GM18505 (cell line): ENCODE data around the gene CD36.

Experiments used
- ATAC-seq: cut with Tn5 transposase; IDR thresholded peaks from one replicate; pipeline ENCODE4 v1.9.1; 2021; ENCODE audit not compliant: unreplicated experiment
- POLR2A ChIP-seq: IDR thresholded peaks from 4 replicates; pipeline ENCODE4 v1.6.1; 2011; ENCODE audit warnings: borderline replicate concordance; ENCODE audit not compliant: insufficient read depth, insufficient read length; ENCODE audit errors: extremely low read depth

The CD36 gene

GRCh38 chr7:80677629-80678028, 39.2 kb downstream of the CD36 start:
- ATAC-seq = no peak
- TF ChIP-seq POLR2A = no peak

DNA sequence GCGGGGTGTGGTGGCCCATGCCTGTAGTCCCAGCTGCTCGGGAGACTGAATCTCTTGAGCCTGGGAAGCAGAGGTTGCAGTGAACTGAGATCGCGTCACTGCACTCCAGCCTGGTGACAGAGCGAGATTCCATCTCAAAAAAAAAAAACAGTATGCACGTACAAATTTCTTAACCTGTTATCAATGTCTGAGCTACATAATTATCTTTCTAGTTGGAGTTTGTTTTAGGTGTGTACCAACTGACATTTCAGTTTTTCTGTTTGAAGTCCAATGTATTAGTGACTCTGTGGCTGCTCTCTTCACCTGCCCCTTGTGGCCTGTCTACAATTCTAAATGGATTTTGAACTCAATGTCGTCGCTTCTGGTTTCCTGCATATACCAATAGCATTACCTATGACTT, 40.3 kb downstream of the CD36 start:
- ATAC-seq = no peak
- no peak for TF ChIP-seq POLR2A

- no peak for ATAC-seq
Observed at GRCh38 chr7:80679921-80680907, 41.8 kb downstream of the CD36 start.

GRCh38 chr7:80681272-80681885, 42.9 kb downstream of the CD36 start:
- no peak for TF ChIP-seq POLR2A

More at GRCh38 chr7:80679921-80680907, 41.8 kb downstream of the CD36 start:
- TF ChIP-seq POLR2A = no peak

GRCh38 chr7:80682744-80683143, 44.3 kb downstream of the CD36 start:
- no peak for ATAC-seq
- no peak for TF ChIP-seq POLR2A

More at GRCh38 chr7:80681272-80681885, 42.9 kb downstream of the CD36 start:
- peak; percentile 73 for ATAC-seq

GRCh38 chr7:80686576-80686975, 48.1 kb downstream of the CD36 start:
- no peak for ATAC-seq

GRCh38 chr7:80699045-80699638, 60.7 kb downstream of the CD36 start:
- TF ChIP-seq POLR2A = no peak
- peak; percentile 56 for ATAC-seq

More at GRCh38 chr7:80686576-80686975, 48.1 kb downstream of the CD36 start:
- TF ChIP-seq POLR2A = no peak

DNA sequence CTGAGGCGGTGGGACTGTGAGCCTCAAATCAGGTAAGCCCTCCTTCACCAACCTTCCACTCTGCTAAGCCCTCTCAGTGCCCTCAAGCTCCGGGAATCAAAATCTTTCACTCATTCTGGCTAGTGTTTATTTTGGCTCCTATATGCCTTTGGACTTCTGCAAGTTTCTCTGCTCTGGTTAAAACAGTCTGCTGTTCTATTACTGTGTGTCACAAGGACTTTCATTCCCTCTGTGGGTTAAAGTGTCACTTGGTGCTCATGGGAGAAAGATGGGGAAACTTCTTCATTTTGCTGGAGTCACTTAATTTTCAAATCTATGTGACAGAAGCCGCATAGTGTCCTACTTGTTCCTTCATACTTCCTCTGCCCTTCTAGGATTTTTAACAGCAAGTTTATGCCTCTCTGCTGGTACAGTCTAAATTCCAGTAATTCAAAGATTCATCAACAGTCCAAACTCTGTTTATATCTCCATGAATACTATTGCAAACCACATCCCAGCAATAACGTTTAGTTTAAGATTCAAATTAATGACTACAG, 61.3 kb downstream of the CD36 start:
- no peak for ATAC-seq
- TF ChIP-seq POLR2A = no peak

GRCh38 chr7:80703272-80703671, 64.8 kb downstream of the CD36 start:
- no peak for TF ChIP-seq POLR2A

GRCh38 chr7:80705130-80705781, 66.8 kb downstream of the CD36 start:
- no peak for TF ChIP-seq POLR2A
- no peak for ATAC-seq

More at GRCh38 chr7:80703272-80703671, 64.8 kb downstream of the CD36 start:
- ATAC-seq = no peak

DNA sequence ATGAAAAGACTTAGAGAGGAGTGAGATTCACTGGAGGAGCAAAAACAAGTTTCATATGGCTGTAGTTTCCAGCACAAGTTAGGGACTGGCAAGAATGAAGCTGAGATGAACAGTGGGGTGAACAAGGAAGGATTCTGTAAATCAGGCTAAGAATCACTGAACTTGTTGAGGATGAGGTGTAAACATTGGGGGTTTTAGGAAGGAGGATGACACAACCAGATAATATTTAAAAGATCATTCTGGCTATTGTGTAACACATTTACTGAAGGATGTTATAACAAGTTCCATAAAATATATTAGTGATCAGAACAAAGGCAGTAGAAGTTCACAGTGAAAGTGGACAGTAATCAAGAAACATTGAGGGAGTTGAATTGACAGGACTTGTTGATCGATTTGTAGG, 68.9 kb downstream of the CD36 start:
- TF ChIP-seq POLR2A = no peak
- ATAC-seq = no peak

DNA sequence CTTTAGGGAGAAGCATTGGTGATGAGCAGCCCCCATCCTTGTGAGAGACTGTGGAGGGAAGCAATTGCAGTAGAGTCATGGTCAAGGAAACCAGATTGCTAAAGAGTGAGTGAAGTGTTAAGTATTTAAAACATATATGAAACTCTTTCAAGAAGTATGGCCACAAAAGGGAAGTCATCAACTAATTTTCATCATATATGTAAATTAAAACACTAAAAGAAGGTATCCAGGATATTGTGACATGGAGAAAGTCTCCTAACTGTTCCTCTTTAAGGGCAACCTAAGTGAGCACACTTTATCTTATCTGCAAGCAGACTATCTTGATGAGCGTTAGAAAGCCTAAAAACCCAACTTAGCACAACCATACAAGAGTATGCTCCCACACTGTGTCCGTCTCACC, 69.7 kb downstream of the CD36 start:
- ATAC-seq = no peak

DNA sequence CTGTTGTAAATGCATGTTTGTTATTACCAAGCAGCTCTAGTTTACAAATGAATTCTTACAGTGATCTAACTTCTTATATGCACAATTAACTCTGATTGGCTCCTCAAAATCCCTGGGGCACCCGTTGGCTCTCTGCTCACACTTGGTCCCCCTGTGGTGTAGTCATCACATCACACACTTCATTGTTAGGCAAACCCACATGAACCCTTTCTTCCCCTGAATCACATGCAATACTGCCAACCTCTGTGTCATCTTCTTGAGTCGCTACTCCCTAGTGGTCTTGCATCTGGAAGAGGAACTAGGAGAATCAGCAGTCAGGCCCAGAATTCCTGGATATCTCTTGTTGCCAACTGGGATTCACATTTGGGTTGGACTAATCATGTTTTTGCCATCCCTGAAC, 73.1 kb downstream of the CD36 start:
- no peak for TF ChIP-seq POLR2A

More for the DNA sequence above, 69.7 kb downstream of the CD36 start:
- no peak for TF ChIP-seq POLR2A

DNA sequence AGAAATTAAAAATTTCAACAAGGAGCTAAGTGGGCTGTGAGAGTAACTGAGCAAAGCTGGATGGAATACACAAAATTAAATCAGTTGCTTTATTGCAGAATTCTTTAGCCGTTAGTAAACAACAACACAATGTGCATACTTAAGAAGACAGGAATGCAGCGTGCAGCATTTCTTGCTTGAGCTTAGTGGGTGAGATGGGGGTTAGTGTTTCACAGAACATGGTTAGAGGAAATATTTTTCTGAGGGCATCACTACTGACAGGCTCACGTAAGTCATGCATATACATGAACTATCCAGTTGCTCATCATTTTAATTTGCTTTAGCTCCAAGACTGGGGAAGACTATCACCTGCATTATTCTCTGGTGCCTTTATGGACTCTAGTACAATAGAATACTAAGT, 80.8 kb downstream of the CD36 start:
- no peak for TF ChIP-seq POLR2A
- no peak for ATAC-seq

More for the DNA sequence above, 73.1 kb downstream of the CD36 start:
- no peak for ATAC-seq

GRCh38 chr7:80720146-80720545, 81.7 kb downstream of the CD36 start:
- no peak for TF ChIP-seq POLR2A
- no peak for ATAC-seq
